ENCODE measurements around the gene FAM210B.
A peak's percentile ranks its signal among the peaks of the same experiment; 100 is the strongest.
"Not testable (repeated sequence)": the region's sequence is repeated elsewhere in the genome, so short reads cannot be mapped to it uniquely, and the experiment has no call there.

The FAM210B gene

GRCh38 chr20:56361900-56362299 lies 3.1 kb downstream of the FAM210B start:
- DNase-seq = no peak

- DNase-seq = no peak
Measured at GRCh38 chr20:56362833-56363413, 4.1 kb downstream of the FAM210B start.

- DNase-seq = no peak
Measured at GRCh38 chr20:56363491-56363890, 4.7 kb downstream of the FAM210B start.

GRCh38 chr20:56368351-56369134 lies 9.8 kb downstream of the FAM210B start:
- DNase-seq = no peak

- DNase-seq = no peak
Measured at GRCh38 chr20:56369179-56369578, 10.4 kb downstream of the FAM210B start.

- DNase-seq = no peak
Measured at GRCh38 chr20:56371977-56372376, 13.2 kb downstream of the FAM210B start.

- no peak for DNase-seq
Measured at GRCh38 chr20:56372850-56373249, 14.1 kb downstream of the FAM210B start.

GRCh38 chr20:56373942-56374341 lies 15.2 kb downstream of the FAM210B start:
- DNase-seq = no peak

GRCh38 chr20:56376331-56376730 lies 17.6 kb downstream of the FAM210B start:
- no peak for DNase-seq

GRCh38 chr20:56378386-56378785 lies 19.6 kb downstream of the FAM210B start:
- no peak for DNase-seq

- DNase-seq = no peak
Measured at GRCh38 chr20:56380375-56380774, 21.6 kb downstream of the FAM210B start.

GRCh38 chr20:56381501-56381900 lies 22.7 kb downstream of the FAM210B start:
- no peak for DNase-seq

- no peak for DNase-seq
Measured at GRCh38 chr20:56382696-56383095, 23.9 kb downstream of the FAM210B start.

GRCh38 chr20:56383334-56383733 lies 24.6 kb downstream of the FAM210B start:
- no peak for DNase-seq

- no peak for DNase-seq
Measured at GRCh38 chr20:56385130-56385529, 26.4 kb downstream of the FAM210B start.

GRCh38 chr20:56386219-56386618 lies 27.4 kb downstream of the FAM210B start:
- no peak for DNase-seq

GRCh38 chr20:56388882-56389281 lies 30.1 kb downstream of the FAM210B start:
- no peak for DNase-seq

GRCh38 chr20:56389807-56390206 lies 31.0 kb downstream of the FAM210B start:
- no peak for DNase-seq

GRCh38 chr20:56390396-56390795 lies 31.6 kb downstream of the FAM210B start:
- not testable (repeated sequence) for DNase-seq

GRCh38 chr20:56391037-56391436 lies 32.3 kb downstream of the FAM210B start:
- DNase-seq = no peak

GRCh38 chr20:56391596-56392131 lies 32.9 kb downstream of the FAM210B start:
- no peak for DNase-seq

GRCh38 chr20:56392132-56392880 lies 33.5 kb downstream of the FAM210B start, which contains the start of the genes AURKA and CSTF1:
Gene AURKA (minus strand): TSS chr20:56392215. CDS start chr20:56388197, 4,018 bp downstream.
Gene CSTF1 (plus strand): TSS chr20:56392645. CDS start chr20:56395553, 2,908 bp downstream.
- peak; percentile 98 to 99 for DNase-seq

GRCh38 chr20:56392881-56393482 lies 34.2 kb downstream of the FAM210B start:
- no peak for DNase-seq

Data from activated CD4-positive, alpha-beta T cell treated with anti-CD3 and anti-CD28 coated beads for 4 hours (primary cell).